NT2/D1 (cell line): ENCODE data around the gene MBL2.

Source experiments
- SUZ12 ChIP-seq: IDR thresholded peaks from 2 replicates; pipeline ENCODE4 v1.6.1; 2011; ENCODE audit not compliant: insufficient read length, insufficient read depth; ENCODE audit errors: extremely low read depth
- YY1 ChIP-seq: IDR thresholded peaks from 2 replicates; pipeline ENCODE4 v1.6.1; 2011; ENCODE audit not compliant: insufficient read length, insufficient read depth
- ZNF274 ChIP-seq: IDR thresholded peaks from 2 replicates; pipeline ENCODE4 v1.6.1; 2011; ENCODE audit warnings: mild to moderate bottlenecking, low read depth, low read length

DNA sequence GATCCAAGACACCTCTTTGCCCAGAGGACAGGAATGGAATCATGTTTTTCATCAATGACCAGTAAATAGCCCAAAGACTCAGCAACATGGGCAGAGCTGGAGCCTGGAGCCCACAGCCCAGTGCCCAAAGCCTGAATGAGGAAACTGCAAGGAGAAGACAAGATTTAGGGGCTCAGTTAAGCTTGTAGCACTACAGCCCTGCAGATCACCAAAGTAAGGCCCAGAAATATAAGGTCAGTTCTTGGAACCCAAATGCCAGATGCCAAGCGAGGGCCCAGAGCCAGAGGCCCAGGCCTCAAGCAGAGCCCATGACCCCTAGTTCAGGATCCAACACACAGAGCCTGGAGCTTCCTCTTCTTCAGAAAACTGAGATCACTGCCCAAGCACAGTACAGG, 32.4 kb downstream of the MBL2 start:
- TF ChIP-seq ZNF274 (no peak), YY1 (no peak), SUZ12 (no peak)
